IPS-18c (cell line): ENCODE data around the gene ZNF341.
"Not testable (repeated sequence)": the region's sequence is repeated elsewhere in the genome, so short reads cannot be mapped to it uniquely, and the experiment has no call there.

Experiments used
- H3K4me3 ChIP-seq: 2 replicates; pipeline ENCODE4 v1.7.0; 2013; ENCODE audit warnings: low read depth, mild to moderate bottlenecking, low read length, moderate library complexity; ENCODE audit not compliant: insufficient read depth
- H3K9me3 ChIP-seq: one replicate; pipeline ENCODE4 v1.6.1; 2013; ENCODE audit warnings: mild to moderate bottlenecking, low read length, moderate library complexity; ENCODE audit not compliant: control insufficient read depth, insufficient read depth

Gene ZNF341

DNA sequence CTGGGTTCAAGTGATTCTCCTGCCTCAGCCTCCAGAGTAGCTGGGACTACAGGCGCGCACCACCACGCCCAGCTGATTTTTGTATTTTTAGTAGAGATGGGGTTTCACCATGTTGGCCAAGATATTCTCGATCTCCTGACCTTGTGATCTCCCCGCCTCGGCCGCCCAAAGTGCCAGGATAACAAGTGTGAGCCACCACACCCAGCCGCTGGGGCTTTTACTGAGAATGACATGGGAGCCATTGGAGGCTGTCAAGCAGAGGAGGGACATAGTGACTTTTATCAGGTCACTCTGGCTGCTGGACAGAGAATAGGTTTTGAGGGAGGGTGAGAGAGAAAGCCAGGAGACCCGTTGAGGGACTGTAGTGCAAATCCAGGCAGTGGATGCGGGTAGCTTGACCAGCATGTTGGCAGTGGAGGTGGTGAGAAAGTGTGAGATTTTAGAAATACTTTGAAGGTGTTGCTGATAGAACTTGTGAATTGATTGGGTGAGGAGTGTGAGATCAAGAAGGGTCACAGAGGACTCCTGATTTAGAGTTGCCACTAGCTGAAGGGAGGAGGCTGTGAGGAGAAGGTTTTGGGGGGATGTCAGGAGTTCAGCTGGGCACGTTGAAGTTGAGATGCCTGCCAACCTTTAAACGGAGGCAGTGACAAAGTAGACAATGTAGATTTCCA lies 14.7 kb downstream of the ZNF341 start:
- Histone ChIP-seq H3K9me3 (no peaks in the 10 kb centered on the region), H3K4me3 (no peak overlapping the region)

DNA sequence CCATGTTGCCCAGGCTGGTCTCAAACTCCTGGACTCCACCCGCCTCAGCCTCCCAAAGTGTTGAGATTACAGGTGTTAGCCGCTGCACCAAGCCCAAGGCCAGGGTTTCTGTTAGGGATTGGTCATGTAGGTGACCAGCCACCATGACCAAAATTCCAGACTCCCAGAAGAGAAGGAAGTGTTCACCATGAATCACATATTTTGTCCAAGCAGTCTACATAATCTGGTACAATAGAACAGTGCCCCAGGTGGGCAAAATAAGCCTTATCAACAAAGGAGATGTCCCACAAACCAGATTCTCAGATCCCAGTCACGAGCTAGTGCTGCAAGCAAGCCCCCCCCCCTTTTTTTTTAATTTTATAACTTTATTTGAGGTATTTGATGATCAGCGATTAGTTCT lies 20.0 kb downstream of the ZNF341 start:
- Histone ChIP-seq H3K4me3 (no peak overlapping the region), H3K9me3 (no peaks in the 10 kb centered on the region)

DNA sequence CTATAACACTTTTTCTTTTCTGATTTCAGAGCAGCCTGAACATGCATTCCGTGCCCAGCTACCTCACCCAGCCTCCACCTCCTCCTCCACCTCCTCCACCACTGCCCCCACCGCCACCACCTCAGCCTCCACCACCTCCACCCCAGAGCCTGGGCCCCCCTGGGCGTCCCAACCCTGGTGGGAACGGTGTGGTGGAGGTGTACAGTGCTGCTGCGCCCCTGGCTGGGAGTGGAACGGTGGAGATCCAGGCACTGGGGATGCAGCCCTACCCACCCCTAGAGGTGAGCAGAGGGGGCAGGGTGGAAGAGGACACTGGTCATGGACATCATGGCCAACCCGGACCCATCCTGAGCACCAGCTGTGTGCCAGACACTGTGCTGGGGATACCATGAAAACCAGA lies 21.3 kb downstream of the ZNF341 start:
- H3K9me3 ChIP-seq: no peaks in the 10 kb centered on the region
- H3K4me3 ChIP-seq: no peak overlapping the region

DNA sequence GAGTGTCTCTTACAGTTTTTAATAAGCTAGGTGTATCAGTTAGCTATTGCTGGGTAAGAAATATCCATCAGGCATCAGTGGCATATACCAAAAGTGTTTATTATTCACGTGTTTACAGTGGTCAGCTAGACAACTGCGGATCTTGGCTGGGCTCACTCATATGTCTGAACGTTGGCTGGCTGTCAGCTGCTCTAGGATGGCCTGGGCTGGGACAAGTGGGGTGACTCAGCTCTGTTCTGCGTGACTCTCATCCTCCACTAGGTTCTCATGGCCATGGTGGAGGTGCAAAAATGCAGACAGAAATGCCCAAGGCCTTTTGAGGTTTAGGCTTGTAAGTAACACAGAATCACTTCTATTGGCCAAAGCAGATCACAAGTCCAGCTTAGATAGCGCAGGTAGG lies 22.0 kb downstream of the ZNF341 start:
- no peak overlapping the region for H3K4me3 ChIP-seq
- no peaks in the 10 kb centered on the region for H3K9me3 ChIP-seq

DNA sequence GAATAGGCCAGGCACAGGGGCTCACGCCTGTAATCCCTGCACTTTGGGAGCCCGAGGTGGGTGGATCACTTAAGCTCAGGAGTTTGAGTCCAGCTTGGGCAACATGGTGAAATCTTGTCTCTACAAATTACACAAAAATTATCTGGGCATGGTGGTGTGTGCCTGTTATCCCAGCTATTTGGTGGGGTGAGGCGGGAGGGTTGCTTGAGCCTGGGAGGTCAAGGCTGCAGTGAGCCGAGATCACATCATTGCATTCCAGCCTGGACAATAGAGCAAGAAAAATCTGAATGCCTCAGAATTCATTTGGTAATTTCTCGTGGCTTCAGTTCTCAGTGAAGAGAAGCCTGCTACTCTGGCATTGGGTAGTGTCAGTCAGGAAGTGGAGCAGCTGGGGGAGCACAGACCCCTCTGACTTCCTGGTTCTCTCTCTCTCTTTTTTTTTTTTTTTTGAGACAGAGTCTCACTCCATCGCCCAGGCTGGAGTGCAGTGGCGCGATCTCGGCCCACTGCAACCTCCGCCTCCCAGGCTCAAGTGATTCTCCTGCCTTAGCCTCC lies 24.2 kb downstream of the ZNF341 start:
- H3K4me3 ChIP-seq: not testable (repeated sequence)

GRCh38 chr20:33757046-33757445 lies 25.2 kb downstream of the ZNF341 start:
- Histone ChIP-seq H3K4me3 (no peak overlapping the region), H3K9me3 (no peaks in the 10 kb centered on the region)

More for the DNA sequence above, 24.2 kb downstream of the ZNF341 start:
- not testable (repeated sequence) for H3K9me3 ChIP-seq

GRCh38 chr20:33757458-33757857 lies 25.7 kb downstream of the ZNF341 start:
- Histone ChIP-seq H3K4me3 (no peak overlapping the region), H3K9me3 (no peaks in the 10 kb centered on the region)

DNA sequence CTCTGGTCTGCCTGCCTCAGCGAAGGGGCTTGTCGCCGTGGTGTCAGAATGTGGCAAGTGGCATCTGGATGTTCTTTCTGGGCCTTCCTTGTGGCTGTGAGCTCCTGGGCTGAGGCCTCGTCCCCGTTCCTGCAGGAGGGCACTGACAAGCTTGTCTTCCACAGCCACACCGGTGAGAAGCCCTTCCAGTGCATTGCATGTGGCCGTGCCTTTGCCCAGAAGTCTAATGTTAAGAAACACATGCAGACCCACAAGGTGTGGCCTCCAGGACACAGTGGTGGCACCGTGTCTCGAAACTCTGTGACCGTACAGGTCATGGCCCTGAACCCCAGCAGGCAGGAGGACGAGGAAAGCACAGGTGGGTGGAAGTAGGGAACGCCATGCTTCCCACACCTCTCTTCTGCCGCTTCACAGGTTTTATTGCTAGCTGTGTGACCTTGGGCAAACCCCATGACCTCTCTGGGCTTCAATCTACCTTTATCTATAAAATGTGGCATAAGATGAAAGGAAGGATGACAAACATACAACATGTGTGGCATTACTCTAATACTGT lies 30.0 kb downstream of the ZNF341 start:
- no peak overlapping the region for H3K4me3 ChIP-seq
- no peaks in the 10 kb centered on the region for H3K9me3 ChIP-seq

- no peaks in the 10 kb centered on the region for H3K9me3 ChIP-seq
- H3K4me3 ChIP-seq: no peak overlapping the region
Measured at GRCh38 chr20:33765099-33765498, 33.3 kb downstream of the ZNF341 start.

DNA sequence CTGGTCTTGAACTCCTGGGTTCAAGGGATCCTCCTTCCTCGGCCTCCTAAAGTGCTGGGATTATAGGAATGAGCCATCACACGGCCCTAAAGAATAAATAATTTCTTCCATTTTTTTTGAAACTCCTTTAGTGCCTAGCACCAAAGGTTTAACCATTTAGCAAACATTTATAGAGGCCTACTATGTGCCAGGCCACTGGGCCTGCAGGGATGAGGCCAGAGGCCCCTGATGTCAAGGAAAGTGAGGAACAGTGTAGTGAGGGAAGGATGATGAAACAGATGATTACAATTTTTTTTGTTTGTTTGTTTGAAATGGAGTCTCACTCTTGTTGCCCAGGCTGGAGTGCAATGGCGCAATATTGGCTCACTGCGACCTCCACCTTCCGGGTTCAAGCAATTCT lies 33.8 kb downstream of the ZNF341 start:
- no peaks in the 10 kb centered on the region for H3K9me3 ChIP-seq
- no peak overlapping the region for H3K4me3 ChIP-seq

DNA sequence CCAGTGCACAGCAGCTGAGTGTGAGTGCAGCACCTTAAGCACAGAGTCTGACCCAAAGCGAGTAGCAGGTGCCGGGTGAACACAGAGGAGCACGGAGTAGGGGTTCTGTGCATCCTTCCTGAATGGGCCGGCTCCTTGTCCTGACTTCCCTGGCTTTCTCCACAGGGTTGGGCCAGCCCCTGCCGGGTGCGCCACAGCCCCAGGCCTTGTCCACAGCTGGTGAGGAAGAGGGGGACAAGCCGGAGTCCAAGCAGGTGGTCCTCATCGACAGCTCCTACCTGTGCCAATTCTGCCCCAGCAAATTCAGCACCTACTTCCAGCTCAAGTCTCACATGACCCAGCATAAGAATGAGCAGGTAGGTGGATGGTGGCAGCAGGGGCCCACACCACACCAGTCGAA lies 34.9 kb downstream of the ZNF341 start:
- Histone ChIP-seq H3K9me3 (no peaks in the 10 kb centered on the region), H3K4me3 (no peak overlapping the region)

GRCh38 chr20:33767777-33768138 lies 36.0 kb downstream of the ZNF341 start:
- H3K4me3 ChIP-seq: no peak overlapping the region

DNA sequence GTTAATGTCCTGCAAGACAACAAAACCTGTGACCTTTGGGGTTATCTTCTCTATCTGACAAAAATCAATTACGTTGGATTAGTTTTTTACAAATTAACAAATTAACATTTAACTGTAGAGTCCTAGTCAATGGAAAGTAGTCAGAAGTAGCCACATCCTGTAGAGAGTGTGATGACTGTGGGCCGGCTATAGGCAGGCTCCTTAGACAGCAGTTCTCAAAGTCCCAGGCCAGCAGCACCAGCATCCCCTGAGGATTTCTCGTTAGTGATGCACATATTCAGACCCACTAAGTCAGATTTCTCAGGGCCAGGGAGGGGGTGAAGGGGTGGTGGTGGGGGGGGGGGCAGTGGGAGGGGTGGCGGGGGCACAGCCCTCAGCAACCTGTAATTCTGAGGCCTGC lies 37.2 kb downstream of the ZNF341 start:
- Histone ChIP-seq H3K4me3 (no peak overlapping the region), H3K9me3 (no peaks in the 10 kb centered on the region)

More at GRCh38 chr20:33767777-33768138, 36.0 kb downstream of the ZNF341 start:
- H3K9me3 ChIP-seq: no peaks in the 10 kb centered on the region

DNA sequence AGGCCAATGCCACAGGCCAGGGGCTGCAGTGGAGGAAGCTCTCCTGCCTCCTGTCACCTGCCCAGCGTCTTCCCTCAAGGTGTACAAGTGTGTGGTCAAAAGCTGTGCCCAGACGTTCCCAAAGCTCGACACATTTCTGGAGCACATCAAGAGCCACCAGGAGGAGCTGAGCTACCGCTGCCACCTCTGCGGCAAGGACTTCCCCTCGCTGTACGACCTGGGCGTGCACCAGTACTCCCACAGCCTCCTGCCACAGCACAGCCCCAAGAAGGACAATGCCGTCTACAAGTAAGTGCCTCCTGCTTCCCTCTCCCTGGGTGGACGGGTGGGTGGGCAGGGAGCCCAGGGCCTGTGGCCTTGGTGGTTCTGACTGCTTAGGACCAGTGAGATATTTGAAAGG lies 38.2 kb downstream of the ZNF341 start:
- Histone ChIP-seq H3K4me3 (no peak overlapping the region), H3K9me3 (no peaks in the 10 kb centered on the region)

DNA sequence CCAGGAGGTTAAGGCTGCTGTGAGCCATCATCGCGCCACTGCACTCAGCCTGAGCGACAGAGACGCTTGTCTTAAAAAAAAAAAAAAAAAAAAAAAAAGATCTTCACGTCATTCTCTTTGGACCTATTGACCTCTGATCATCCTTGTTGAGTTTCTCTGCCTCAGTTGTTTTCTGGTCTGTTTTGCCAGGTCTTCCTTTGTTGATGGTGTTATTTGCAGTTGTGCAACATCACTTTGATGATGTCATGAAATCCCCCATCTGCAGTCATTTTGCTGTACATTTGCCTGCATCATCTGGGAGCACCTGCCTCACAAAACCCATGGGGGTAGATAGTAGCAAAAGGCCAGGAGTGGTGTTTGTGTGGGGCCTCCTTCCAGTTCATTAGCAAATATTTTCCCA lies 40.1 kb downstream of the ZNF341 start:
- Histone ChIP-seq H3K4me3 (no peak overlapping the region), H3K9me3 (no peaks in the 10 kb centered on the region)

- Histone ChIP-seq H3K4me3 (no peak overlapping the region), H3K9me3 (no peaks in the 10 kb centered on the region)
Measured at GRCh38 chr20:33772439-33772838, 40.6 kb downstream of the ZNF341 start.

GRCh38 chr20:33773412-33774089 lies 41.8 kb downstream of the ZNF341 start:
- Histone ChIP-seq H3K9me3 (no peaks in the 10 kb centered on the region), H3K4me3 (no peak overlapping the region)

- Histone ChIP-seq H3K9me3 (no peaks in the 10 kb centered on the region), H3K4me3 (no peak overlapping the region)
Measured at GRCh38 chr20:33777816-33778215, 46.0 kb downstream of the ZNF341 start.
